WTC11 (cell line): ENCODE results near the gene SYPL1. TPM values are rescaled to one million over a fixed set of nuclear protein-coding genes. Genes with fewer than 3 reads are reported as not detected.

Source experiments
- ATAC-seq: fragments of 200-7000 bp; cut with Tn5 transposase; 2 replicates; pipeline ENCODE4 v1.10.0; 2021; ENCODE audit warnings: mild to moderate bottlenecking, moderate library complexity
- CTCF ChIA-PET: fragments of 300-600 bp; sonication (Branson Sonifier 250); formaldehyde crosslinking; loops from one replicate; lab custom pipeline; 2021; ENCODE audit warnings: antibody characterized with exemption; lab: Charles Lee
- POLR2A ChIA-PET: fragments of 350-600 bp; sonication (Branson Sonifier 250); formaldehyde crosslinking; loops from one replicate; lab custom pipeline; 2021; ENCODE audit warnings: antibody characterized with exemption; lab: Charles Lee
- DNase-seq: peaks from one replicate; pipeline ENCODE4 v3.0.0; 2021; ENCODE audit warnings: low spot score
- H3K27ac Mint-ChIP-seq: 2 replicates; pipeline ENCODE4 v1.8.0; 2021; ENCODE audit warnings: mixed read lengths
- H3K27me3 Mint-ChIP-seq: 2 replicates; pipeline ENCODE4 v1.8.0; 2021; ENCODE audit warnings: low read depth, mild to moderate bottlenecking, moderate library complexity, mixed read lengths
- H3K36me3 Mint-ChIP-seq: 2 replicates; pipeline ENCODE4 v1.8.0; 2021; ENCODE audit warnings: mixed read lengths
- H3K4me1 Mint-ChIP-seq: 2 replicates; pipeline ENCODE4 v1.8.0; 2022; ENCODE audit warnings: mixed read lengths
- H3K4me3 Mint-ChIP-seq: 2 replicates; pipeline ENCODE4 v1.8.0; 2021; ENCODE audit warnings: mild to moderate bottlenecking, moderate library complexity, mixed read lengths
- H3K9me3 Mint-ChIP-seq: 2 replicates; pipeline ENCODE4 v1.8.0; 2021; ENCODE audit warnings: mixed read lengths
- ARID4B ChIP-seq: sonication (generic); formaldehyde crosslinking; IDR thresholded peaks from 2 replicates; pipeline ENCODE4 v1.8.0; 2023; ENCODE audit warnings: missing genetic modification reagents, mild to moderate bottlenecking, borderline replicate concordance
- CDX4 ChIP-seq: fragments of 250-450 bp; sonication (Bioruptor Pico); IDR thresholded peaks from 2 replicates; pipeline ENCODE4 v1.9.0; 2021; ENCODE audit warnings: moderate library complexity, mild to moderate bottlenecking, inconsistent platforms, borderline replicate concordance
- E2F1 ChIP-seq: sonication (generic); formaldehyde crosslinking; IDR thresholded peaks from 2 replicates; pipeline ENCODE4 v1.8.0; 2022; ENCODE audit warnings: mild to moderate bottlenecking, missing genetic modification reagents
- FOXJ3 ChIP-seq: sonication (generic); formaldehyde crosslinking; IDR thresholded peaks from 2 replicates; pipeline ENCODE4 v1.9.0; 2021; ENCODE audit warnings: missing genetic modification reagents, mild to moderate bottlenecking, borderline replicate concordance
- FOXP1 ChIP-seq: sonication (generic); formaldehyde crosslinking; IDR thresholded peaks from 2 replicates; pipeline ENCODE4 v1.8.0; 2022; ENCODE audit warnings: missing genetic modification reagents, mild to moderate bottlenecking, moderate library complexity, borderline replicate concordance
- FOXP4 ChIP-seq: sonication (generic); formaldehyde crosslinking; IDR thresholded peaks from 2 replicates; pipeline ENCODE4 v1.8.0; 2022; ENCODE audit warnings: mild to moderate bottlenecking, missing genetic modification reagents
- MXD4 ChIP-seq: fragments of 250-450 bp; sonication (Bioruptor Pico); IDR thresholded peaks from 2 replicates; pipeline ENCODE4 v1.8.0; 2021; ENCODE audit warnings: mild to moderate bottlenecking, moderate library complexity, borderline replicate concordance
- NFE2L1 ChIP-seq: sonication (generic); formaldehyde crosslinking; IDR thresholded peaks from 2 replicates; pipeline ENCODE4 v1.8.1; 2023; ENCODE audit warnings: missing genetic modification reagents
- NR1H2 ChIP-seq: sonication (generic); formaldehyde crosslinking; IDR thresholded peaks from 2 replicates; pipeline ENCODE4 v1.9.0; 2021; ENCODE audit warnings: mild to moderate bottlenecking, moderate library complexity, missing genetic modification reagents
- RELA ChIP-seq: sonication (generic); formaldehyde crosslinking; IDR thresholded peaks from 2 replicates; pipeline ENCODE4 v1.8.1; 2022; ENCODE audit warnings: missing genetic modification reagents, mild to moderate bottlenecking, borderline replicate concordance
- TEAD4 ChIP-seq: sonication (generic); formaldehyde crosslinking; IDR thresholded peaks from 2 replicates; pipeline ENCODE4 v1.8.0; 2022; ENCODE audit warnings: mild to moderate bottlenecking, missing genetic modification reagents
- TP53 ChIP-seq: sonication (generic); formaldehyde crosslinking; IDR thresholded peaks from 2 replicates; pipeline ENCODE4 v1.8.1; 2023; ENCODE audit warnings: mild to moderate bottlenecking, missing genetic modification reagents
- ZNF121 ChIP-seq: sonication (generic); formaldehyde crosslinking; IDR thresholded peaks from 2 replicates; pipeline ENCODE4 v1.8.0; 2023; ENCODE audit warnings: missing genetic modification reagents
- ZNF317 ChIP-seq: sonication (generic); formaldehyde crosslinking; IDR thresholded peaks from 2 replicates; pipeline ENCODE4 v1.8.1; 2023; ENCODE audit warnings: low read depth, mild to moderate bottlenecking, moderate library complexity, missing genetic modification reagents, borderline replicate concordance
- ZNF416 ChIP-seq: fragments of 250-450 bp; sonication (Bioruptor Pico); IDR thresholded peaks from 2 replicates; pipeline ENCODE4 v1.9.0; 2021; ENCODE audit warnings: mild to moderate bottlenecking, inconsistent platforms
- ZNF425 ChIP-seq: fragments of 250-450 bp; sonication (Bioruptor Pico); conservative IDR thresholded peaks from 2 replicates; pipeline ENCODE4 v1.9.0; 2021; ENCODE audit warnings: mild to moderate bottlenecking
- ZSCAN18 ChIP-seq: fragments of 250-450 bp; sonication (Bioruptor Pico); IDR thresholded peaks from 2 replicates; pipeline ENCODE4 v2.1.2; 2022; ENCODE audit warnings: mild to moderate bottlenecking, moderate library complexity
- total RNA-seq: library from RNA; stranded (reverse); gene quantifications from 3 replicates; pipeline ENCODE4 v1.2.3, GENCODE V29; 2021
- TF ChIP-seq, protein P1 (sequence below): fragments of 250-450 bp; sonication (Bioruptor Pico); IDR thresholded peaks from 2 replicates; pipeline ENCODE4 v1.9.0; 2021; ENCODE audit warnings: mild to moderate bottlenecking
- TF ChIP-seq, protein P2 (sequence below): sonication (generic); formaldehyde crosslinking; conservative IDR thresholded peaks from 2 replicates; pipeline ENCODE4 v1.8.1; 2023; ENCODE audit warnings: mild to moderate bottlenecking, low read depth, missing genetic modification reagents, moderate library complexity

The SYPL1 gene
- total RNA-seq, 1 experiment from 2014 or later, result 54.8 TPM

DNA sequence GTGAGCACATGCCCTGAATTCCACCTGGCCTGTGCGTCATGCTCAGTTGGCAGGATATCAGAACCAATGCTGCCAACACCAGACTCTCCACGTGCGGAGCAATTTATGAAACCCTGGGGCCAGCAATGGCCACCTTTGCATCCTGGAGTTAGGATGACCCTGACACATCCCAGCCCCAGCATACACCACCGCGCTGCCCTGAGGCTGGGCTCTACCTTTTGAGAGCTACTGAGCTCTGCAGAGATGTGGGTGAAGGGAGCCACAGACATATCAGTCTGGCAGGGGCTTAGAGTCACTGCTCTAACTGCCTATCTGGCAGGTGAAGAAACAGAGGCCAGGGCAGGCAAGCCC lies 41.9 kb downstream of the SYPL1 start:
- Mint-ChIP-seq H3K9me3 (no peaks in the 10 kb centered on the region), H3K36me3 (no peaks in the 10 kb centered on the region), H3K4me1 (peaks cover 26% of the 10 kb centered on the region), H3K27ac (no peak overlapping the region), H3K4me3 (no peak overlapping the region), H3K27me3 (no peaks in the 10 kb centered on the region)
- ATAC-seq, result no peak
- ChIA-PET POLR2A (no interaction called here), CTCF (no interaction called here)
- TF ChIP-seq CDX4 (CRISPR knock-in tag) (no peak), ARID4B (CRISPR knock-in tag) (no peak), NFE2L1 (CRISPR knock-in tag) (no peak), TP53 (CRISPR knock-in tag) (no peak), NR1H2 (CRISPR knock-in tag) (no peak), ZNF317 (CRISPR knock-in tag) (no peak), ZNF425 (no peak), ZNF121 (no peak), ZNF416 (CRISPR knock-in tag) (no peak), FOXP4 (CRISPR knock-in tag) (no peak), FOXJ3 (CRISPR knock-in tag) (no peak), MXD4 (CRISPR knock-in tag) (no peak), FOXP1 (CRISPR knock-in tag) (no peak), TEAD4 (CRISPR knock-in tag) (no peak), RELA (no peak), ZSCAN18 (CRISPR knock-in tag) (no peak), E2F1 (CRISPR knock-in tag) (no peak)
- TF ChIP-seq, protein P1, sequence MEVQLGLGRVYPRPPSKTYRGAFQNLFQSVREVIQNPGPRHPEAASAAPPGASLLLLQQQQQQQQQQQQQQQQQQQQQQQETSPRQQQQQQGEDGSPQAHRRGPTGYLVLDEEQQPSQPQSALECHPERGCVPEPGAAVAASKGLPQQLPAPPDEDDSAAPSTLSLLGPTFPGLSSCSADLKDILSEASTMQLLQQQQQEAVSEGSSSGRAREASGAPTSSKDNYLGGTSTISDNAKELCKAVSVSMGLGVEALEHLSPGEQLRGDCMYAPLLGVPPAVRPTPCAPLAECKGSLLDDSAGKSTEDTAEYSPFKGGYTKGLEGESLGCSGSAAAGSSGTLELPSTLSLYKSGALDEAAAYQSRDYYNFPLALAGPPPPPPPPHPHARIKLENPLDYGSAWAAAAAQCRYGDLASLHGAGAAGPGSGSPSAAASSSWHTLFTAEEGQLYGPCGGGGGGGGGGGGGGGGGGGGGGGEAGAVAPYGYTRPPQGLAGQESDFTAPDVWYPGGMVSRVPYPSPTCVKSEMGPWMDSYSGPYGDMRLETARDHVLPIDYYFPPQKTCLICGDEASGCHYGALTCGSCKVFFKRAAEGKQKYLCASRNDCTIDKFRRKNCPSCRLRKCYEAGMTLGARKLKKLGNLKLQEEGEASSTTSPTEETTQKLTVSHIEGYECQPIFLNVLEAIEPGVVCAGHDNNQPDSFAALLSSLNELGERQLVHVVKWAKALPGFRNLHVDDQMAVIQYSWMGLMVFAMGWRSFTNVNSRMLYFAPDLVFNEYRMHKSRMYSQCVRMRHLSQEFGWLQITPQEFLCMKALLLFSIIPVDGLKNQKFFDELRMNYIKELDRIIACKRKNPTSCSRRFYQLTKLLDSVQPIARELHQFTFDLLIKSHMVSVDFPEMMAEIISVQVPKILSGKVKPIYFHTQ (CRISPR knock-in tag), result no peak
- TF ChIP-seq, protein P2, sequence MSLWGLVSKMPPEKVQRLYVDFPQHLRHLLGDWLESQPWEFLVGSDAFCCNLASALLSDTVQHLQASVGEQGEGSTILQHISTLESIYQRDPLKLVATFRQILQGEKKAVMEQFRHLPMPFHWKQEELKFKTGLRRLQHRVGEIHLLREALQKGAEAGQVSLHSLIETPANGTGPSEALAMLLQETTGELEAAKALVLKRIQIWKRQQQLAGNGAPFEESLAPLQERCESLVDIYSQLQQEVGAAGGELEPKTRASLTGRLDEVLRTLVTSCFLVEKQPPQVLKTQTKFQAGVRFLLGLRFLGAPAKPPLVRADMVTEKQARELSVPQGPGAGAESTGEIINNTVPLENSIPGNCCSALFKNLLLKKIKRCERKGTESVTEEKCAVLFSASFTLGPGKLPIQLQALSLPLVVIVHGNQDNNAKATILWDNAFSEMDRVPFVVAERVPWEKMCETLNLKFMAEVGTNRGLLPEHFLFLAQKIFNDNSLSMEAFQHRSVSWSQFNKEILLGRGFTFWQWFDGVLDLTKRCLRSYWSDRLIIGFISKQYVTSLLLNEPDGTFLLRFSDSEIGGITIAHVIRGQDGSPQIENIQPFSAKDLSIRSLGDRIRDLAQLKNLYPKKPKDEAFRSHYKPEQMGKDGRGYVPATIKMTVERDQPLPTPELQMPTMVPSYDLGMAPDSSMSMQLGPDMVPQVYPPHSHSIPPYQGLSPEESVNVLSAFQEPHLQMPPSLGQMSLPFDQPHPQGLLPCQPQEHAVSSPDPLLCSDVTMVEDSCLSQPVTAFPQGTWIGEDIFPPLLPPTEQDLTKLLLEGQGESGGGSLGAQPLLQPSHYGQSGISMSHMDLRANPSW, result no peak
- no peak for DNase-seq
